Transverse colon (tissue), 3 donors: Measurements from ENCODE around the gene RCC2.

ENCODE experiments used
- CTCF ChIP-seq, 5 experiments: fragments of 200-600 bp in 3 of 5; fragments of 450-650 bp in 2 of 5; sonication (generic) in 3 of 5; IDR thresholded peaks; 1 replicate in 2 of 5; 2 replicates in 3 of 5; pipeline ENCODE4 v1.5.1; 2016 to 2017; ENCODE audit warnings: antibody characterized with exemption in 5 of 5, inconsistent platforms in 3 of 5, mild to moderate bottlenecking in 2 of 5, moderate library complexity in 1 of 5
- POLR2A ChIP-seq: fragments of 450-650 bp; IDR thresholded peaks from one replicate; pipeline ENCODE4 v1.6.1; 2016; ENCODE audit warnings: antibody characterized with exemption, mild to moderate bottlenecking, moderate library complexity

DNA sequence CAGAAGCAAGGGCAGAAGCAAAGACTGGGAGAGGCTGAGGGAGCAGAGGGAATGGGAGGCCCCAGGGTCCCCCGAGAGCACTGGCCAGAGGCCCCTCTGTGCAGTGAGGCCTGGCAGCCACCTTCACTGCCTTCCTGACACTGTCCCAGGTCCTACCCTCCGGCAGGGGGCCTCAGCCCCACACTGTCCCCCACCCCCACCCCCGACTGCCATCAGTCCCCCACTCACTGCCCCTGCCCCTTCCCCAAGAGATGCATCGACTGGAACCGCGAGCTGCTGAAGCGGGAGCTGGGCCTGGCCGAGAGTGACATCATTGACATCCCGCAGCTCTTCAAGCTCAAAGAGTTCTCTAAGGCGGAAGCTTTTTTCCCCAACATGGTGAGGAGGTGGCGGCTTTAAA is 80.4 kb downstream of the RCC2 start:
- no peak for TF ChIP-seq CTCF (IDR thresholded peaks at IDR 0.05)
- no peak for TF ChIP-seq POLR2A
